ENCODE measurements around the gene FHOD3. TPM values are rescaled to one million over a fixed set of nuclear protein-coding genes. Genes with fewer than 3 reads are reported as not detected.

FHOD3 gene
- total RNA-seq, 1 experiment from 2014 or later, result 22.7 TPM

DNA sequence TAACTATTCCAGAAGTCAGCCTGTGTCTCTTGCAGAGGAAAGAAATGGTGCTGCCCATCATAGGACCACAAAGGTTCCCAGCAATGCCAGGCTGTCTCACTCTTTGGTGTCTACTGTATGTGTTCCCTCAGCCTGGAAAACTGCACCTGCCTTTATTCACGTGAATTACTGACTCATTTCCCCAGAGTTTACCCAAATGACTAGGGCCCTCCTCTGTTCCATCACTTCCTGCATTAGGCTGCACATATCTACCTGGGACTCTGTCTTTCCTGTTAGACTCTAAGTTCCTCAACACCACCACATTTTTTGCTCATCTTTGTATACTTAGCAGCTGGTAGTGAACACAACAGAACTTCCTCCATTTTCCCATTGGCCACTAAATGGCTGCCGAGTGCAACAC, 188.3 kb downstream of the FHOD3 start:
- TF ChIP-seq SIN3A (IDR thresholded peaks at IDR 0.05; ENCODE audit: borderline replicate concordance, insufficient read depth, low read depth, low read length) (no peak), TCF7L2 (IDR thresholded peaks at IDR 0.05; ENCODE audit: low read depth, low read length) (no peak), POLR2AphosphoS5 (IDR thresholded peaks at IDR 0.05; ENCODE audit: low read depth, low read length) (no peak)
- TF ChIP-seq, protein P1, sequence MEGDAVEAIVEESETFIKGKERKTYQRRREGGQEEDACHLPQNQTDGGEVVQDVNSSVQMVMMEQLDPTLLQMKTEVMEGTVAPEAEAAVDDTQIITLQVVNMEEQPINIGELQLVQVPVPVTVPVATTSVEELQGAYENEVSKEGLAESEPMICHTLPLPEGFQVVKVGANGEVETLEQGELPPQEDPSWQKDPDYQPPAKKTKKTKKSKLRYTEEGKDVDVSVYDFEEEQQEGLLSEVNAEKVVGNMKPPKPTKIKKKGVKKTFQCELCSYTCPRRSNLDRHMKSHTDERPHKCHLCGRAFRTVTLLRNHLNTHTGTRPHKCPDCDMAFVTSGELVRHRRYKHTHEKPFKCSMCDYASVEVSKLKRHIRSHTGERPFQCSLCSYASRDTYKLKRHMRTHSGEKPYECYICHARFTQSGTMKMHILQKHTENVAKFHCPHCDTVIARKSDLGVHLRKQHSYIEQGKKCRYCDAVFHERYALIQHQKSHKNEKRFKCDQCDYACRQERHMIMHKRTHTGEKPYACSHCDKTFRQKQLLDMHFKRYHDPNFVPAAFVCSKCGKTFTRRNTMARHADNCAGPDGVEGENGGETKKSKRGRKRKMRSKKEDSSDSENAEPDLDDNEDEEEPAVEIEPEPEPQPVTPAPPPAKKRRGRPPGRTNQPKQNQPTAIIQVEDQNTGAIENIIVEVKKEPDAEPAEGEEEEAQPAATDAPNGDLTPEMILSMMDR (IDR thresholded peaks at IDR 0.05), result no peak
- TF ChIP-seq, protein P2, sequence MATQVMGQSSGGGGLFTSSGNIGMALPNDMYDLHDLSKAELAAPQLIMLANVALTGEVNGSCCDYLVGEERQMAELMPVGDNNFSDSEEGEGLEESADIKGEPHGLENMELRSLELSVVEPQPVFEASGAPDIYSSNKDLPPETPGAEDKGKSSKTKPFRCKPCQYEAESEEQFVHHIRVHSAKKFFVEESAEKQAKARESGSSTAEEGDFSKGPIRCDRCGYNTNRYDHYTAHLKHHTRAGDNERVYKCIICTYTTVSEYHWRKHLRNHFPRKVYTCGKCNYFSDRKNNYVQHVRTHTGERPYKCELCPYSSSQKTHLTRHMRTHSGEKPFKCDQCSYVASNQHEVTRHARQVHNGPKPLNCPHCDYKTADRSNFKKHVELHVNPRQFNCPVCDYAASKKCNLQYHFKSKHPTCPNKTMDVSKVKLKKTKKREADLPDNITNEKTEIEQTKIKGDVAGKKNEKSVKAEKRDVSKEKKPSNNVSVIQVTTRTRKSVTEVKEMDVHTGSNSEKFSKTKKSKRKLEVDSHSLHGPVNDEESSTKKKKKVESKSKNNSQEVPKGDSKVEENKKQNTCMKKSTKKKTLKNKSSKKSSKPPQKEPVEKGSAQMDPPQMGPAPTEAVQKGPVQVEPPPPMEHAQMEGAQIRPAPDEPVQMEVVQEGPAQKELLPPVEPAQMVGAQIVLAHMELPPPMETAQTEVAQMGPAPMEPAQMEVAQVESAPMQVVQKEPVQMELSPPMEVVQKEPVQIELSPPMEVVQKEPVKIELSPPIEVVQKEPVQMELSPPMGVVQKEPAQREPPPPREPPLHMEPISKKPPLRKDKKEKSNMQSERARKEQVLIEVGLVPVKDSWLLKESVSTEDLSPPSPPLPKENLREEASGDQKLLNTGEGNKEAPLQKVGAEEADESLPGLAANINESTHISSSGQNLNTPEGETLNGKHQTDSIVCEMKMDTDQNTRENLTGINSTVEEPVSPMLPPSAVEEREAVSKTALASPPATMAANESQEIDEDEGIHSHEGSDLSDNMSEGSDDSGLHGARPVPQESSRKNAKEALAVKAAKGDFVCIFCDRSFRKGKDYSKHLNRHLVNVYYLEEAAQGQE (IDR thresholded peaks at IDR 0.05; ENCODE audit: insufficient read depth in 1 of 2, low read depth in 2 of 2, low read length in 1 of 2), result no peak
- Histone ChIP-seq H3K9me3 (ENCODE audit: control insufficient read depth, insufficient read depth, low read depth, low read length) (no peaks in the 10 kb centered on the region), H3K36me3 (ENCODE audit: control insufficient read depth, insufficient read depth, low read length) (no peaks in the 10 kb centered on the region), H3K4me1 (ENCODE audit: control insufficient read depth, insufficient read depth, low read length) (peaks cover 14% of the 10 kb centered on the region; the same call in 1 of the 2 replicates), H3K27me3 (ENCODE audit: control insufficient read depth, insufficient read depth, low read length) (no peaks in the 10 kb centered on the region), H3K4me3 (ENCODE audit: low read depth in 2 of 2, low read length in 2 of 2) (no peak overlapping the region), H3K27ac (ENCODE audit: low read length) (no peak overlapping the region)
- intact Hi-C loops (cut with micrococcal nuclease; ENCODE audit: unreplicated experiment) (no loop called here), in situ Hi-C loops (cut with HindIII; ENCODE audit: low pct_unique_long_range_greater_than_20kb, low sequenced_read_pairs) (no loop called here)
- CTCF ChIA-PET, result no interaction called here
- DNase-seq (ENCODE audit: low read depth, low spot score) (no peak), ATAC-seq (no peak)
- POLR2A ChIA-PET, result no interaction called here
- no TSS peak for BruUV-seq (replicated peaks)

DNA sequence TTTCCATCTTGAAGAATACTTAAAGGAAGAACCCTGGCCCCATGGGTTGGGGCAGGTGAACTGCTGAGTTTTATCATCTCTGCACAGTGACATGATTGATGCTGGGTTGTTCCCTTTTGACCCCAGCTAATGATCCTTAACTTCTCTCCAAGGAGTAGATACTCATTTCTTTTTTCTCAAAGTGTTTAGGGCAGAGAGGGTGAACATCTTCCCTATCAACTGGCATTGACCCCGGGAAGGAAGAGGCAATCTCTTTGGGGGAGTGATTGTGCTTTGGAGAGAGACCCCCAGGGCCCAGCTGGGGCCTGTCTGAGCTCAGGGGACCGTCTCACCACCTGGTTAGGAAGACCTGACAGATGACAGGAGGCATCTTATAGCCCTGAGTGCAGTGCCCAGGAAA, 190.6 kb downstream of the FHOD3 start:
- H3K27me3 ChIP-seq (ENCODE audit: control insufficient read depth, insufficient read depth, low read length), result no peaks in the 10 kb centered on the region
- CTCF ChIA-PET, result no interaction called here
- TF ChIP-seq SIN3A (IDR thresholded peaks at IDR 0.05; ENCODE audit: borderline replicate concordance, insufficient read depth, low read depth, low read length), result no peak
- no peak for TF ChIP-seq TCF7L2 (IDR thresholded peaks at IDR 0.05; ENCODE audit: low read depth, low read length)
- TF ChIP-seq POLR2AphosphoS5 (IDR thresholded peaks at IDR 0.05; ENCODE audit: low read depth, low read length), result no peak
- TF ChIP-seq, protein P2 (IDR thresholded peaks at IDR 0.05; ENCODE audit: insufficient read depth in 1 of 2, low read depth in 2 of 2, low read length in 1 of 2), result no peak
- H3K4me1 ChIP-seq (ENCODE audit: control insufficient read depth, insufficient read depth, low read length), result no peaks in the 10 kb centered on the region
- in situ Hi-C loops (cut with HindIII; ENCODE audit: low pct_unique_long_range_greater_than_20kb, low sequenced_read_pairs) (no loop called here), intact Hi-C loops (cut with micrococcal nuclease; ENCODE audit: unreplicated experiment) (no loop called here)
- no peaks in the 10 kb centered on the region for H3K9me3 ChIP-seq (ENCODE audit: control insufficient read depth, insufficient read depth, low read depth, low read length)
- no peak for DNase-seq (ENCODE audit: low read depth, low spot score)
- POLR2A ChIA-PET, result no interaction called here
- no peaks in the 10 kb centered on the region for H3K36me3 ChIP-seq (ENCODE audit: control insufficient read depth, insufficient read depth, low read length)
- no peak overlapping the region for H3K27ac ChIP-seq (ENCODE audit: low read length)
- no peak for ATAC-seq
- no peak overlapping the region for H3K4me3 ChIP-seq (ENCODE audit: low read depth in 2 of 2, low read length in 2 of 2)
- BruUV-seq (replicated peaks), result no TSS peak

All from Panc1 (cell line).